OCI-LY1 (cell line): Measurements from ENCODE around the gene PLXNA1.

Experiments
- EZH2 ChIP-seq: fragments of 200-600 bp; sonication (generic), shearing (Covaris generic); IDR thresholded peaks from 2 replicates; pipeline ENCODE4 v1.8.0; 2017; ENCODE audit warnings: borderline replicate concordance, mixed run types, mild to moderate bottlenecking, antibody characterized with exemption, low read length, moderate library complexity, mixed read lengths
- TF ChIP-seq, protein P1 (sequence below): fragments of 200-600 bp; sonication (generic), shearing (Covaris generic); IDR thresholded peaks from 2 replicates; pipeline ENCODE4 v1.5.1; 2017; ENCODE audit warnings: mild to moderate bottlenecking, antibody characterized with exemption, low read length, moderate library complexity, mixed read lengths

GRCh38 chr3:127019449-127019848 lies 36.5 kb downstream of the PLXNA1 start:
- TF ChIP-seq, protein P1, sequence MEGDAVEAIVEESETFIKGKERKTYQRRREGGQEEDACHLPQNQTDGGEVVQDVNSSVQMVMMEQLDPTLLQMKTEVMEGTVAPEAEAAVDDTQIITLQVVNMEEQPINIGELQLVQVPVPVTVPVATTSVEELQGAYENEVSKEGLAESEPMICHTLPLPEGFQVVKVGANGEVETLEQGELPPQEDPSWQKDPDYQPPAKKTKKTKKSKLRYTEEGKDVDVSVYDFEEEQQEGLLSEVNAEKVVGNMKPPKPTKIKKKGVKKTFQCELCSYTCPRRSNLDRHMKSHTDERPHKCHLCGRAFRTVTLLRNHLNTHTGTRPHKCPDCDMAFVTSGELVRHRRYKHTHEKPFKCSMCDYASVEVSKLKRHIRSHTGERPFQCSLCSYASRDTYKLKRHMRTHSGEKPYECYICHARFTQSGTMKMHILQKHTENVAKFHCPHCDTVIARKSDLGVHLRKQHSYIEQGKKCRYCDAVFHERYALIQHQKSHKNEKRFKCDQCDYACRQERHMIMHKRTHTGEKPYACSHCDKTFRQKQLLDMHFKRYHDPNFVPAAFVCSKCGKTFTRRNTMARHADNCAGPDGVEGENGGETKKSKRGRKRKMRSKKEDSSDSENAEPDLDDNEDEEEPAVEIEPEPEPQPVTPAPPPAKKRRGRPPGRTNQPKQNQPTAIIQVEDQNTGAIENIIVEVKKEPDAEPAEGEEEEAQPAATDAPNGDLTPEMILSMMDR = no peak
- TF ChIP-seq EZH2 = no peak
